Measurements from ENCODE around the gene IRF2BP2. TPM values are rescaled to one million over a fixed set of nuclear protein-coding genes. Genes with fewer than 3 reads are reported as not detected.

IRF2BP2 gene
- total and polyA plus RNA-seq, 2 of the 13 experiments (the other 11 are each of a cell fraction or from before 2014, with no cell fraction given): 140 to 147 TPM

DNA sequence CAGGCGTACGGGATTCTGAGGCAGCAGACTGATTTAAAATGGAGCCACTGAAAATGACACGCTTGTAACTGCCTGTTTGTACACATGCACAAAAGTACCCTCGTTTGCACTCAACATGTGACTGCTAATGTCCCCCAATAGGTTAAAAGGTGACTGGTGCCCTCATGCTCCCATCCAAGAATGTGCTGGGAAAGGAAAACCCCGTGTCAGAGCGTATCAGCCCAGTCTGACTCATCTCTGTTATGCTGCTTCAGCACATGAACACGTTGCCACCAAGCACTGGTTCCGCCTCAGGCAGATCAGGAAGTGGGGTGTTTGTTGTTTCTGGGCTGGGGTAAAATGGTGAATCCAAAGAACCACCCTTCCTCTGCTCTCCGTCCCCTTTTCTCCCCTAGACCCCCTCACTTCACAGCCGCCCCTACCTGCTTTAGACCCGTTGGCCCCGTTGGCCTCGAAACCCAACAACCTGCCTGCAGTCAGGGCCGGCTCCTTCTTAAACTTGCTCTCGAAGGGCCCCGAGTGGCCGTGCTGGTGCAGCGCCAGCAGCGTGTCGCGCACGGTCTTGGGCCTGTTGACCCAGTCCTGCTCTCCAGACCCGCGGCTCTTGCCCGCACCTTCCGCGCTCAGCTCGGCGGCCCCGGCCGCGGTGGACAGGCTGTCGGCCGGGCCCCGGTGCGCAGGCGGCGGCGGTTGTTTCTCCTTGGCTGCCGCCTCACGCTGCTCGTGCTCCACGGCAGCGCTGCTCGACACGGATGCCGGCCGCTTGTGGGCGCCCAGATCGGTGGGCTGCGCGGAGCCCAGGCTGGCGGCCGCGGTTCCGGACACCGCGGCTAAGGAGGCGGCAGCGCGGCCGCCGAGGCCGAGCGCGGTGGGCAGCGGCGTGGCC lies 1.7 kb downstream of the IRF2BP2 start (continued):
- TF ChIP-seq, protein P1, sequence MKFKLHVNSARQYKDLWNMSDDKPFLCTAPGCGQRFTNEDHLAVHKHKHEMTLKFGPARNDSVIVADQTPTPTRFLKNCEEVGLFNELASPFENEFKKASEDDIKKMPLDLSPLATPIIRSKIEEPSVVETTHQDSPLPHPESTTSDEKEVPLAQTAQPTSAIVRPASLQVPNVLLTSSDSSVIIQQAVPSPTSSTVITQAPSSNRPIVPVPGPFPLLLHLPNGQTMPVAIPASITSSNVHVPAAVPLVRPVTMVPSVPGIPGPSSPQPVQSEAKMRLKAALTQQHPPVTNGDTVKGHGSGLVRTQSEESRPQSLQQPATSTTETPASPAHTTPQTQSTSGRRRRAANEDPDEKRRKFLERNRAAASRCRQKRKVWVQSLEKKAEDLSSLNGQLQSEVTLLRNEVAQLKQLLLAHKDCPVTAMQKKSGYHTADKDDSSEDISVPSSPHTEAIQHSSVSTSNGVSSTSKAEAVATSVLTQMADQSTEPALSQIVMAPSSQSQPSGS (CRISPR knock-in tag; IDR thresholded peaks at IDR 0.05): peak; percentile 39
- TF ChIP-seq MIER3 (CRISPR knock-in tag; IDR thresholded peaks at IDR 0.05; ENCODE audit: borderline replicate concordance) (peak; percentile 86; the same call in 1 of the 2 replicates), NFE2 (CRISPR knock-in tag; IDR thresholded peaks at IDR 0.05) (no peak), CBX2 (IDR thresholded peaks at IDR 0.05; ENCODE audit: low read depth, low read length) (no peak), CBX2 (CRISPR knock-in tag; IDR thresholded peaks at IDR 0.05; ENCODE audit: low read depth) (no peak), SSRP1 (CRISPR knock-in tag; IDR thresholded peaks at IDR 0.05) (no peak; the same call in 1 of the 2 replicates), ZNF572 (CRISPR knock-in tag; IDR thresholded peaks at IDR 0.05) (no peak), JUND (CRISPR knock-in tag; IDR thresholded peaks at IDR 0.05) (peak; percentile 80)
- TF ChIP-seq, protein P2, sequence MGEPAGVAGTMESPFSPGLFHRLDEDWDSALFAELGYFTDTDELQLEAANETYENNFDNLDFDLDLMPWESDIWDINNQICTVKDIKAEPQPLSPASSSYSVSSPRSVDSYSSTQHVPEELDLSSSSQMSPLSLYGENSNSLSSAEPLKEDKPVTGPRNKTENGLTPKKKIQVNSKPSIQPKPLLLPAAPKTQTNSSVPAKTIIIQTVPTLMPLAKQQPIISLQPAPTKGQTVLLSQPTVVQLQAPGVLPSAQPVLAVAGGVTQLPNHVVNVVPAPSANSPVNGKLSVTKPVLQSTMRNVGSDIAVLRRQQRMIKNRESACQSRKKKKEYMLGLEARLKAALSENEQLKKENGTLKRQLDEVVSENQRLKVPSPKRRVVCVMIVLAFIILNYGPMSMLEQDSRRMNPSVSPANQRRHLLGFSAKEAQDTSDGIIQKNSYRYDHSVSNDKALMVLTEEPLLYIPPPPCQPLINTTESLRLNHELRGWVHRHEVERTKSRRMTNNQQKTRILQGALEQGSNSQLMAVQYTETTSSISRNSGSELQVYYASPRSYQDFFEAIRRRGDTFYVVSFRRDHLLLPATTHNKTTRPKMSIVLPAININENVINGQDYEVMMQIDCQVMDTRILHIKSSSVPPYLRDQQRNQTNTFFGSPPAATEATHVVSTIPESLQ (CRISPR knock-in tag; conservative IDR thresholded peaks at IDR 0.05): no peak
- TF ChIP-seq, protein P3, sequence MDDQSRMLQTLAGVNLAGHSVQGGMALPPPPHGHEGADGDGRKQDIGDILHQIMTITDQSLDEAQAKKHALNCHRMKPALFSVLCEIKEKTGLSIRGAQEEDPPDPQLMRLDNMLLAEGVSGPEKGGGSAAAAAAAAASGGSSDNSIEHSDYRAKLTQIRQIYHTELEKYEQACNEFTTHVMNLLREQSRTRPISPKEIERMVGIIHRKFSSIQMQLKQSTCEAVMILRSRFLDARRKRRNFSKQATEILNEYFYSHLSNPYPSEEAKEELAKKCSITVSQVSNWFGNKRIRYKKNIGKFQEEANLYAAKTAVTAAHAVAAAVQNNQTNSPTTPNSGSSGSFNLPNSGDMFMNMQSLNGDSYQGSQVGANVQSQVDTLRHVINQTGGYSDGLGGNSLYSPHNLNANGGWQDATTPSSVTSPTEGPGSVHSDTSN (CRISPR knock-in tag; IDR thresholded peaks at IDR 0.05; ENCODE audit: borderline replicate concordance): peak; percentile 39; the same call in 1 of the 2 replicates
- TF ChIP-seq, protein P4, sequence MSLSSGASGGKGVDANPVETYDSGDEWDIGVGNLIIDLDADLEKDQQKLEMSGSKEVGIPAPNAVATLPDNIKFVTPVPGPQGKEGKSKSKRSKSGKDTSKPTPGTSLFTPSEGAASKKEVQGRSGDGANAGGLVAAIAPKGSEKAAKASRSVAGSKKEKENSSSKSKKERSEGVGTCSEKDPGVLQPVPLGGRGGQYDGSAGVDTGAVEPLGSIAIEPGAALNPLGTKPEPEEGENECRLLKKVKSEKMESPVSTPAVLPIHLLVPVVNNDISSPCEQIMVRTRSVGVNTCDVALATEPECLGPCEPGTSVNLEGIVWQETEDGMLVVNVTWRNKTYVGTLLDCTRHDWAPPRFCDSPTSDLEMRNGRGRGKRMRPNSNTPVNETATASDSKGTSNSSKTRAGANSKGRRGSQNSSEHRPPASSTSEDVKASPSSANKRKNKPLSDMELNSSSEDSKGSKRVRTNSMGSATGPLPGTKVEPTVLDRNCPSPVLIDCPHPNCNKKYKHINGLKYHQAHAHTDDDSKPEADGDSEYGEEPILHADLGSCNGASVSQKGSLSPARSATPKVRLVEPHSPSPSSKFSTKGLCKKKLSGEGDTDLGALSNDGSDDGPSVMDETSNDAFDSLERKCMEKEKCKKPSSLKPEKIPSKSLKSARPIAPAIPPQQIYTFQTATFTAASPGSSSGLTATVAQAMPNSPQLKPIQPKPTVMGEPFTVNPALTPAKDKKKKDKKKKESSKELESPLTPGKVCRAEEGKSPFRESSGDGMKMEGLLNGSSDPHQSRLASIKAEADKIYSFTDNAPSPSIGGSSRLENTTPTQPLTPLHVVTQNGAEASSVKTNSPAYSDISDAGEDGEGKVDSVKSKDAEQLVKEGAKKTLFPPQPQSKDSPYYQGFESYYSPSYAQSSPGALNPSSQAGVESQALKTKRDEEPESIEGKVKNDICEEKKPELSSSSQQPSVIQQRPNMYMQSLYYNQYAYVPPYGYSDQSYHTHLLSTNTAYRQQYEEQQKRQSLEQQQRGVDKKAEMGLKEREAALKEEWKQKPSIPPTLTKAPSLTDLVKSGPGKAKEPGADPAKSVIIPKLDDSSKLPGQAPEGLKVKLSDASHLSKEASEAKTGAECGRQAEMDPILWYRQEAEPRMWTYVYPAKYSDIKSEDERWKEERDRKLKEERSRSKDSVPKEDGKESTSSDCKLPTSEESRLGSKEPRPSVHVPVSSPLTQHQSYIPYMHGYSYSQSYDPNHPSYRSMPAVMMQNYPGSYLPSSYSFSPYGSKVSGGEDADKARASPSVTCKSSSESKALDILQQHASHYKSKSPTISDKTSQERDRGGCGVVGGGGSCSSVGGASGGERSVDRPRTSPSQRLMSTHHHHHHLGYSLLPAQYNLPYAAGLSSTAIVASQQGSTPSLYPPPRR (CRISPR knock-in tag; IDR thresholded peaks at IDR 0.05; ENCODE audit: borderline replicate concordance): peak; percentile 65; the same call in 1 of the 2 replicates
- TF ChIP-seq, protein P5, sequence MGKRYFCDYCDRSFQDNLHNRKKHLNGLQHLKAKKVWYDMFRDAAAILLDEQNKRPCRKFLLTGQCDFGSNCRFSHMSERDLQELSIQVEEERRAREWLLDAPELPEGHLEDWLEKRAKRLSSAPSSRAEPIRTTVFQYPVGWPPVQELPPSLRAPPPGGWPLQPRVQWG (CRISPR knock-in tag; IDR thresholded peaks at IDR 0.05; ENCODE audit: borderline replicate concordance, low read depth): no peak
- TF ChIP-seq, protein P6, sequence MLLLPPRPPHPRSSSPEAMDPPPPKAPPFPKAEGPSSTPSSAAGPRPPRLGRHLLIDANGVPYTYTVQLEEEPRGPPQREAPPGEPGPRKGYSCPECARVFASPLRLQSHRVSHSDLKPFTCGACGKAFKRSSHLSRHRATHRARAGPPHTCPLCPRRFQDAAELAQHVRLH (CRISPR knock-in tag; IDR thresholded peaks at IDR 0.05; ENCODE audit: borderline replicate concordance, low read depth): peak; percentile 21; the same call in 1 of the 2 replicates
- TF ChIP-seq, protein P7, sequence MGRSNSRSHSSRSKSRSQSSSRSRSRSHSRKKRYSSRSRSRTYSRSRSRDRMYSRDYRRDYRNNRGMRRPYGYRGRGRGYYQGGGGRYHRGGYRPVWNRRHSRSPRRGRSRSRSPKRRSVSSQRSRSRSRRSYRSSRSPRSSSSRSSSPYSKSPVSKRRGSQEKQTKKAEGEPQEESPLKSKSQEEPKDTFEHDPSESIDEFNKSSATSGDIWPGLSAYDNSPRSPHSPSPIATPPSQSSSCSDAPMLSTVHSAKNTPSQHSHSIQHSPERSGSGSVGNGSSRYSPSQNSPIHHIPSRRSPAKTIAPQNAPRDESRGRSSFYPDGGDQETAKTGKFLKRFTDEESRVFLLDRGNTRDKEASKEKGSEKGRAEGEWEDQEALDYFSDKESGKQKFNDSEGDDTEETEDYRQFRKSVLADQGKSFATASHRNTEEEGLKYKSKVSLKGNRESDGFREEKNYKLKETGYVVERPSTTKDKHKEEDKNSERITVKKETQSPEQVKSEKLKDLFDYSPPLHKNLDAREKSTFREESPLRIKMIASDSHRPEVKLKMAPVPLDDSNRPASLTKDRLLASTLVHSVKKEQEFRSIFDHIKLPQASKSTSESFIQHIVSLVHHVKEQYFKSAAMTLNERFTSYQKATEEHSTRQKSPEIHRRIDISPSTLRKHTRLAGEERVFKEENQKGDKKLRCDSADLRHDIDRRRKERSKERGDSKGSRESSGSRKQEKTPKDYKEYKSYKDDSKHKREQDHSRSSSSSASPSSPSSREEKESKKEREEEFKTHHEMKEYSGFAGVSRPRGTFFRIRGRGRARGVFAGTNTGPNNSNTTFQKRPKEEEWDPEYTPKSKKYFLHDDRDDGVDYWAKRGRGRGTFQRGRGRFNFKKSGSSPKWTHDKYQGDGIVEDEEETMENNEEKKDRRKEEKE (IDR thresholded peaks at IDR 0.05): no peak

All from HepG2 (cell line).